GM19468 (cell line): ENCODE results near the gene ANKRD23.

ENCODE experiments used
- ATAC-seq: cut with Tn5 transposase; IDR thresholded peaks from one replicate; pipeline ENCODE4 v1.9.1; 2021; ENCODE audit warnings: mild to moderate bottlenecking, moderate library complexity, moderate number of reproducible peaks; ENCODE audit not compliant: unreplicated experiment; ENCODE audit errors: extremely low read depth

Gene ANKRD23

GRCh38 chr2:96878171-96878570 lies 34.4 kb upstream of the ANKRD23 start:
- ATAC-seq = no peak

- ATAC-seq = no peak
Observed at GRCh38 chr2:96877631-96878092, 33.8 kb upstream of the ANKRD23 start.

GRCh38 chr2:96877042-96877451 lies 33.2 kb upstream of the ANKRD23 start:
- ATAC-seq = no peak

GRCh38 chr2:96876269-96877041 lies 32.6 kb upstream of the ANKRD23 start:
- no peak for ATAC-seq

- ATAC-seq = no peak
Observed at GRCh38 chr2:96875498-96876268, 31.9 kb upstream of the ANKRD23 start.

- ATAC-seq = no peak
Observed at GRCh38 chr2:96874198-96874831, 30.5 kb upstream of the ANKRD23 start.

GRCh38 chr2:96873651-96874096 lies 29.9 kb upstream of the ANKRD23 start:
- ATAC-seq = no peak

GRCh38 chr2:96872591-96873349 lies 28.9 kb upstream of the ANKRD23 start:
- no peak for ATAC-seq

GRCh38 chr2:96870626-96871255 lies 26.9 kb upstream of the ANKRD23 start:
- no peak for ATAC-seq

- no peak for ATAC-seq
Observed at GRCh38 chr2:96869822-96870625, 26.2 kb upstream of the ANKRD23 start, which contains the start of gene SEMA4C. Gene SEMA4C, minus strand, starts transcription at chr2:96870080. Its CDS starts 2,194 bp downstream, at chr2:96867886.

- ATAC-seq = no peak
Observed at GRCh38 chr2:96869281-96869821, 25.5 kb upstream of the ANKRD23 start.

- ATAC-seq = no peak
Observed at GRCh38 chr2:96868555-96869280, 24.9 kb upstream of the ANKRD23 start.

- no peak for ATAC-seq
Observed at GRCh38 chr2:96867756-96868554, 24.1 kb upstream of the ANKRD23 start.

- no peak for ATAC-seq
Observed at GRCh38 chr2:96866986-96867755, 23.4 kb upstream of the ANKRD23 start.

- no peak for ATAC-seq
Observed at GRCh38 chr2:96866586-96866985, 22.8 kb upstream of the ANKRD23 start.

GRCh38 chr2:96866149-96866548 lies 22.3 kb upstream of the ANKRD23 start:
- ATAC-seq = no peak
